Body of pancreas (tissue), 4 donors: ENCODE measurements around the gene MYL6.

Source experiments
- POLR2A ChIP-seq, 3 donors: fragments of 450-650 bp; IDR thresholded peaks; one replicate each; pipeline ENCODE4 v1.6.1; 2016; ENCODE audit warnings: antibody characterized with exemption in 3 of 3, mild to moderate bottlenecking in 2 of 3
- TF ChIP-seq, protein P1 (sequence below), 7 experiments: fragments of 450-650 bp in 4 of 7; fragments of 200-600 bp in 3 of 7; sonication (generic) in 3 of 7; IDR thresholded peaks; one replicate each; pipeline ENCODE4 v1.5.1; 2016 to 2019; ENCODE audit warnings: antibody characterized with exemption in 7 of 7

GRCh38 chr12:56165369-56165768 lies 7.2 kb downstream of the MYL6 start:
- TF ChIP-seq POLR2A (IDR thresholded peaks at IDR 0.05), result no peak
- TF ChIP-seq, protein P1, sequence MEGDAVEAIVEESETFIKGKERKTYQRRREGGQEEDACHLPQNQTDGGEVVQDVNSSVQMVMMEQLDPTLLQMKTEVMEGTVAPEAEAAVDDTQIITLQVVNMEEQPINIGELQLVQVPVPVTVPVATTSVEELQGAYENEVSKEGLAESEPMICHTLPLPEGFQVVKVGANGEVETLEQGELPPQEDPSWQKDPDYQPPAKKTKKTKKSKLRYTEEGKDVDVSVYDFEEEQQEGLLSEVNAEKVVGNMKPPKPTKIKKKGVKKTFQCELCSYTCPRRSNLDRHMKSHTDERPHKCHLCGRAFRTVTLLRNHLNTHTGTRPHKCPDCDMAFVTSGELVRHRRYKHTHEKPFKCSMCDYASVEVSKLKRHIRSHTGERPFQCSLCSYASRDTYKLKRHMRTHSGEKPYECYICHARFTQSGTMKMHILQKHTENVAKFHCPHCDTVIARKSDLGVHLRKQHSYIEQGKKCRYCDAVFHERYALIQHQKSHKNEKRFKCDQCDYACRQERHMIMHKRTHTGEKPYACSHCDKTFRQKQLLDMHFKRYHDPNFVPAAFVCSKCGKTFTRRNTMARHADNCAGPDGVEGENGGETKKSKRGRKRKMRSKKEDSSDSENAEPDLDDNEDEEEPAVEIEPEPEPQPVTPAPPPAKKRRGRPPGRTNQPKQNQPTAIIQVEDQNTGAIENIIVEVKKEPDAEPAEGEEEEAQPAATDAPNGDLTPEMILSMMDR (IDR thresholded peaks at IDR 0.05), result no peak
